ENCODE measurements around the gene JSRP1. TPM values are rescaled to one million over a fixed set of nuclear protein-coding genes. Genes with fewer than 3 reads are reported as not detected.

JSRP1 gene
- polyA plus RNA-seq, 1 of the 3 experiments (the other 2 are of a cell fraction) = 0.76 TPM

GRCh38 chr19:2207008-2207407, 49.2 kb downstream of the JSRP1 start:
- Histone ChIP-seq H3K9me2 (no peaks in the 10 kb centered on the region), H3K36me3 (replicated peaks in 1 of 2; ENCODE audit: control insufficient read depth in 1 of 2, insufficient read depth in 2 of 2, low read length in 1 of 2) (peaks cover 8 to 47% of the 10 kb centered on the region in 2 experiments), H3K4me2 (no peak overlapping the region), H3K4me1 (ENCODE audit: control insufficient read depth in 1 of 2, insufficient read depth in 2 of 2, low read depth in 1 of 2, low read length in 1 of 2) (no peaks in the 10 kb centered on the region), H4K20me1 (ENCODE audit: insufficient read depth) (no peaks in the 10 kb centered on the region), H3F3A (replicated peaks; ENCODE audit: insufficient read depth) (no peaks in the 10 kb centered on the region), H3K9me3 (no peaks in the 10 kb centered on the region), H2AFZ (ENCODE audit: low read depth) (no peak overlapping the region), H3K9ac (no peak overlapping the region), H3K27me3 (ENCODE audit: insufficient read depth) (no peaks in the 10 kb centered on the region), H3K27ac (ENCODE audit: low read depth in 2 of 2, low read length in 1 of 2) (no peak overlapping the region), H3K4me3 (ENCODE audit: low read depth in 2 of 2, low read length in 1 of 2) (no peak overlapping the region), H3K79me2 (ENCODE audit: insufficient read depth) (0 out of 2 replicates have a peak, but pooled peaks cover 7% of the 10 kb centered on the region)
- CTCF ChIA-PET = no interaction called here
- no peak for TF ChIP-seq YY1 (IDR thresholded peaks at IDR 0.05; ENCODE audit: low read depth)
- TF ChIP-seq RAD21 (IDR thresholded peaks at IDR 0.05; ENCODE audit: low read length) = no peak
- no peak for TF ChIP-seq GABPA (IDR thresholded peaks at IDR 0.05; ENCODE audit: low read depth)
- TF ChIP-seq POLR2AphosphoS5 (IDR thresholded peaks at IDR 0.05; ENCODE audit: low read depth, low read length) = no peak
- TF ChIP-seq IRF3 (IDR thresholded peaks at IDR 0.05; ENCODE audit: low read depth, low read length) = no peak
- TF ChIP-seq USF1 (IDR thresholded peaks at IDR 0.05; ENCODE audit: borderline replicate concordance, low read depth) = no peak
- no peak for TF ChIP-seq ELF1 (IDR thresholded peaks at IDR 0.05)
- TF ChIP-seq NRF1 (IDR thresholded peaks at IDR 0.05; ENCODE audit: low read depth, low read length) = no peak
- TF ChIP-seq EP300 (IDR thresholded peaks at IDR 0.05; ENCODE audit: borderline replicate concordance in 1 of 2, low read depth in 1 of 2, low read length in 1 of 2) = no peak
- TF ChIP-seq RFX5 (IDR thresholded peaks at IDR 0.05; ENCODE audit: low read length) = no peak
- TF ChIP-seq SMC3 (IDR thresholded peaks at IDR 0.05; ENCODE audit: low read depth, low read length) = no peak
- no peak for TF ChIP-seq REST (IDR thresholded peaks at IDR 0.05; ENCODE audit: low read depth, low read length)
- TF ChIP-seq MEF2A (IDR thresholded peaks at IDR 0.05; ENCODE audit: borderline replicate concordance, low read depth) = no peak
- TF ChIP-seq EZH2phosphoT487 (IDR thresholded peaks at IDR 0.05; ENCODE audit: borderline replicate concordance, low read depth) = no peak
- no peak for TF ChIP-seq JUND (IDR thresholded peaks at IDR 0.05)
- TF ChIP-seq FOXJ3 (CRISPR knock-in tag; IDR thresholded peaks at IDR 0.05) = no peak
- TF ChIP-seq RCOR1 (IDR thresholded peaks at IDR 0.05; ENCODE audit: low read length) = no peak
- no peak for TF ChIP-seq MXI1 (IDR thresholded peaks at IDR 0.05; ENCODE audit: low read depth, low read length)
- TF ChIP-seq PBX3 (IDR thresholded peaks at IDR 0.05) = no peak
- no peak for TF ChIP-seq CHD2 (IDR thresholded peaks at IDR 0.05; ENCODE audit: low read length, partially characterized antibody)
- WGBS (ENCODE audit: low lambda C conversion rate) = 100% methylated on average over 3 of the region's 15 CpGs
- no peak for DNase-seq
- POLR2A ChIA-PET = no interaction called here
